Glomerular endothelial cell (primary cell): ENCODE results near the gene DHRS4. TPM values are rescaled to one million over a fixed set of nuclear protein-coding genes. Genes with fewer than 3 reads are reported as not detected.

Experiments
- total RNA-seq: library from RNA; depleted of rRNA; stranded (reverse); fragments of >200 nt; gene quantifications from 2 replicates; pipeline ENCODE4 v1.2.3, GENCODE V29; 2015

The DHRS4 gene
- total RNA-seq, 1 donor from 2014 or later, result 24.2 TPM

Other genes with a start within 250 kb of the DHRS4 start
- 8.5 and 8.7 TPM in 2 replicates for gene DHRS4L2, start 35.2 kb downstream of the DHRS4 start, total RNA-seq
- 0.06 and 0.19 TPM in 2 replicates for gene CARMIL3, start 98.2 kb downstream of the DHRS4 start, total RNA-seq
- not detected in 2 replicates for gene CPNE6, start 117.8 kb downstream of the DHRS4 start, total RNA-seq
- 6.4 and 11.4 TPM in 2 replicates for gene PCK2, start 140.5 kb downstream of the DHRS4 start, total RNA-seq
- gene DCAF11, start 161.0 kb downstream of the DHRS4 start, total RNA-seq, result 36.4 and 57.0 TPM in 2 replicates
- 0.70 and 4.9 TPM in 2 replicates for gene NRL, start 161.2 kb downstream of the DHRS4 start, total RNA-seq
- 0.29 TPM in 1 of 2 replicates, not detected in the other for gene FITM1, start 176.9 kb downstream of the DHRS4 start, total RNA-seq
- gene PSME1, start 182.4 kb downstream of the DHRS4 start, total RNA-seq, result 235 and 321 TPM in 2 replicates
- gene EMC9, start 187.8 kb downstream of the DHRS4 start, total RNA-seq, result 12.3 and 16.9 TPM in 2 replicates
- gene PSME2, start 192.8 kb downstream of the DHRS4 start, total RNA-seq, result 101 and 165 TPM in 2 replicates
- 42.1 and 77.5 TPM in 2 replicates for gene RNF31, start 193.7 kb downstream of the DHRS4 start, total RNA-seq
- gene IRF9, start 207.5 kb downstream of the DHRS4 start, total RNA-seq, result 45.4 and 73.1 TPM in 2 replicates
- 46.3 and 55.0 TPM in 2 replicates for gene REC8, start 218.3 kb downstream of the DHRS4 start, total RNA-seq
- 41.5 and 52.4 TPM in 2 replicates for gene IPO4, start 235.0 kb downstream of the DHRS4 start, total RNA-seq
- 77.2 and 94.9 TPM in 2 replicates for gene TM9SF1, start 241.7 kb downstream of the DHRS4 start, total RNA-seq